T-helper 2 cell treated with Interferon-gamma antibody and Interleukin-4, amounts not matched to agents 100 ng/mL and 5 ng/mL, for 36 hours (primary cell): Measurements from ENCODE around the gene FIGN. TPM values are rescaled to one million over a fixed set of nuclear protein-coding genes. Genes with fewer than 3 reads are reported as not detected.

Source experiments
- intact Hi-C: fragments of 100-400 bp; cut with micrococcal nuclease; formaldehyde crosslinking; loops from one replicate; pipeline ENCODE4 v1.15.1; 2023
- total RNA-seq: library from RNA; stranded (reverse); gene quantifications from 2 replicates; pipeline ENCODE4 v1.2.3, GENCODE V29; 2022

FIGN gene
- total RNA-seq = not detected in 2 replicates

- intact Hi-C loops = no loop called here
These were observed at the start of gene FIGN for GRCh38 chr2:163735685-163736432. Gene FIGN (minus strand): TSS chr2:163736008. CDS start chr2:163734927, 1,081 bp downstream.

- intact Hi-C loops = no loop called here
These were observed 49.4 kb upstream of the FIGN start for GRCh38 chr2:163785162-163785561.

GRCh38 chr2:163779970-163780597 lies 44.3 kb upstream of the FIGN start:
- intact Hi-C loops = no loop called here

GRCh38 chr2:163778045-163778781 lies 42.4 kb upstream of the FIGN start:
- intact Hi-C loops = no loop called here

- intact Hi-C loops = no loop called here
These were observed 39.5 kb upstream of the FIGN start for GRCh38 chr2:163775304-163775703.

GRCh38 chr2:163774862-163775261 lies 39.1 kb upstream of the FIGN start:
- intact Hi-C loops = no loop called here

- intact Hi-C loops = no loop called here
These were observed 37.5 kb upstream of the FIGN start for GRCh38 chr2:163773276-163773675.

GRCh38 chr2:163771596-163771995 lies 35.8 kb upstream of the FIGN start:
- intact Hi-C loops = no loop called here

GRCh38 chr2:163768881-163769695 lies 33.3 kb upstream of the FIGN start:
- intact Hi-C loops = no loop called here

GRCh38 chr2:163767097-163767496 lies 31.3 kb upstream of the FIGN start:
- intact Hi-C loops = no loop called here

- intact Hi-C loops = no loop called here
These were observed 28.8 kb upstream of the FIGN start for GRCh38 chr2:163764566-163764965.

GRCh38 chr2:163759013-163759412 lies 23.2 kb upstream of the FIGN start:
- intact Hi-C loops = no loop called here

- intact Hi-C loops = no loop called here
These were observed 22.0 kb upstream of the FIGN start for GRCh38 chr2:163757814-163758213.

GRCh38 chr2:163756588-163756987 lies 20.8 kb upstream of the FIGN start:
- intact Hi-C loops = no loop called here

- intact Hi-C loops = no loop called here
These were observed 19.6 kb upstream of the FIGN start for GRCh38 chr2:163755366-163755765.

GRCh38 chr2:163753726-163754125 lies 17.9 kb upstream of the FIGN start:
- intact Hi-C loops = no loop called here

- intact Hi-C loops = no loop called here
These were observed 16.5 kb upstream of the FIGN start for GRCh38 chr2:163752267-163752666.

GRCh38 chr2:163751696-163752095 lies 15.9 kb upstream of the FIGN start:
- intact Hi-C loops = no loop called here

GRCh38 chr2:163748420-163748819 lies 12.6 kb upstream of the FIGN start:
- intact Hi-C loops = no loop called here

- intact Hi-C loops = no loop called here
These were observed 5.6 kb upstream of the FIGN start for GRCh38 chr2:163741435-163741834.

GRCh38 chr2:163737563-163737962 lies 1.8 kb upstream of the FIGN start:
- intact Hi-C loops = no loop called here

- intact Hi-C loops = no loop called here
These were observed 1.3 kb upstream of the FIGN start for GRCh38 chr2:163737190-163737439.
